Panc1 (cell line): ENCODE results near the gene PPIE. TPM values are rescaled to one million over a fixed set of nuclear protein-coding genes. Genes with fewer than 3 reads are reported as not detected.

ENCODE experiments used
- ATAC-seq: fragments of 200-7000 bp; cut with Tn5 transposase; 2 replicates; pipeline ENCODE4 v1.9.1; 2020; ENCODE audit warnings: mild to moderate bottlenecking, moderate library complexity
- BruUV-seq: library from RNA; stranded (reverse); fragments of 400-500 nt; replicated peaks from 2 replicates; lab custom pipeline; 2021; lab: Mats Ljungman, UMichigan
- CTCF ChIA-PET: fragments of 300-600 bp; sonication (Branson Sonifier 250); formaldehyde crosslinking; loops from one replicate; lab custom pipeline; 2022; ENCODE audit warnings: antibody characterized with exemption; lab: Charles Lee
- POLR2A ChIA-PET: fragments of 300-600 bp; sonication (Branson Sonifier 250); formaldehyde crosslinking; loops from one replicate; lab custom pipeline; 2022; ENCODE audit warnings: antibody characterized with exemption; lab: Charles Lee
- DNase-seq: peaks from one replicate; pipeline ENCODE4 v3.0.0-alpha.2; 2010; ENCODE audit warnings: low read depth, low spot score
- H3K27ac ChIP-seq: 2 replicates; pipeline ENCODE4 v1.5.1; 2011; ENCODE audit warnings: mild to moderate bottlenecking, low read length, inconsistent platforms
- H3K27me3 ChIP-seq: fragments of 200-500 bp; sonication (Bioruptor generic); 2 replicates; pipeline ENCODE4 v1.6.0; 2014; ENCODE audit warnings: low read length, inconsistent platforms; ENCODE audit not compliant: control insufficient read depth, insufficient read depth
- H3K36me3 ChIP-seq: fragments of 200-500 bp; sonication (Bioruptor generic); 2 replicates; pipeline ENCODE4 v1.5.1; 2014; ENCODE audit warnings: inconsistent platforms, mild to moderate bottlenecking, low read length, moderate library complexity; ENCODE audit not compliant: control insufficient read depth, insufficient read depth
- H3K4me1 ChIP-seq: 2 replicates; pipeline ENCODE4 v1.5.1; 2011; ENCODE audit warnings: inconsistent platforms, mild to moderate bottlenecking, low read length, moderate library complexity; ENCODE audit not compliant: control insufficient read depth, insufficient read depth
- H3K4me3 ChIP-seq, 2 experiments: 2 replicates each; pipeline ENCODE4 v1.5.1; 2011 to 2012; ENCODE audit warnings: low read depth in 2 of 2, low read length in 2 of 2, mild to moderate bottlenecking in 2 of 2, inconsistent platforms in 1 of 2, moderate library complexity in 1 of 2
- H3K9me3 ChIP-seq: fragments of 200-500 bp; sonication (Bioruptor generic); 2 replicates; pipeline ENCODE4 v1.5.1; 2014; ENCODE audit warnings: low read depth, mild to moderate bottlenecking, inconsistent platforms, low read length, moderate library complexity; ENCODE audit not compliant: control insufficient read depth, insufficient read depth
- POLR2AphosphoS5 ChIP-seq: IDR thresholded peaks from 2 replicates; pipeline ENCODE4 v1.6.1; 2012; ENCODE audit warnings: mild to moderate bottlenecking, low read depth, low read length, moderate library complexity
- REST ChIP-seq, 2 experiments: IDR thresholded peaks; 2 replicates each; pipeline ENCODE4 v1.6.1; 2011 to 2012; ENCODE audit warnings: low read depth in 2 of 2, control low read depth in 1 of 2, low read length in 1 of 2, mild to moderate bottlenecking in 1 of 2, moderate library complexity in 1 of 2; ENCODE audit not compliant: insufficient read depth in 1 of 2
- SIN3A ChIP-seq: IDR thresholded peaks from 2 replicates; pipeline ENCODE4 v1.6.1; 2012; ENCODE audit warnings: low read depth, mild to moderate bottlenecking, low read length, moderate library complexity, borderline replicate concordance; ENCODE audit not compliant: insufficient read depth
- TCF7L2 ChIP-seq: IDR thresholded peaks from 2 replicates; pipeline ENCODE4 v1.6.1; 2011; ENCODE audit warnings: mild to moderate bottlenecking, low read depth, low read length, inconsistent platforms
- in situ Hi-C: cut with HindIII; loops from 2 replicates; pipeline ENCODE4 v1.10.0; 2016; ENCODE audit warnings: low sequenced_read_pairs, low pct_unique_long_range_greater_than_20kb
- intact Hi-C: fragments of 100-400 bp; cut with micrococcal nuclease; formaldehyde crosslinking; loops from one replicate; pipeline ENCODE4 v1.10.0; 2022; ENCODE audit not compliant: unreplicated experiment
- total RNA-seq: library from RNA; stranded (reverse); gene quantifications from one replicate; pipeline ENCODE4 v1.2.1, GENCODE V29; 2021; ENCODE audit not compliant: unreplicated experiment
- TF ChIP-seq, protein P1 (sequence below): fragments of 450-650 bp; IDR thresholded peaks from 2 replicates; pipeline ENCODE4 v1.5.1; 2017; ENCODE audit warnings: mild to moderate bottlenecking

The PPIE gene
- total RNA-seq, 1 experiment from 2014 or later = 53.0 TPM

- Histone ChIP-seq H3K9me3 (no peaks in the 10 kb centered on the region), H3K4me1 (peaks cover 3% of the 10 kb centered on the region; the same call in 1 of the 2 replicates), H3K4me3 (peak overlapping the region; percentile 33 to 46), H3K27ac (no peak overlapping the region), H3K36me3 (no peaks in the 10 kb centered on the region), H3K27me3 (peaks cover 14% of the 10 kb centered on the region)
- intact Hi-C loops (no loop called here), in situ Hi-C loops (no loop called here)
- TF ChIP-seq, protein P1, sequence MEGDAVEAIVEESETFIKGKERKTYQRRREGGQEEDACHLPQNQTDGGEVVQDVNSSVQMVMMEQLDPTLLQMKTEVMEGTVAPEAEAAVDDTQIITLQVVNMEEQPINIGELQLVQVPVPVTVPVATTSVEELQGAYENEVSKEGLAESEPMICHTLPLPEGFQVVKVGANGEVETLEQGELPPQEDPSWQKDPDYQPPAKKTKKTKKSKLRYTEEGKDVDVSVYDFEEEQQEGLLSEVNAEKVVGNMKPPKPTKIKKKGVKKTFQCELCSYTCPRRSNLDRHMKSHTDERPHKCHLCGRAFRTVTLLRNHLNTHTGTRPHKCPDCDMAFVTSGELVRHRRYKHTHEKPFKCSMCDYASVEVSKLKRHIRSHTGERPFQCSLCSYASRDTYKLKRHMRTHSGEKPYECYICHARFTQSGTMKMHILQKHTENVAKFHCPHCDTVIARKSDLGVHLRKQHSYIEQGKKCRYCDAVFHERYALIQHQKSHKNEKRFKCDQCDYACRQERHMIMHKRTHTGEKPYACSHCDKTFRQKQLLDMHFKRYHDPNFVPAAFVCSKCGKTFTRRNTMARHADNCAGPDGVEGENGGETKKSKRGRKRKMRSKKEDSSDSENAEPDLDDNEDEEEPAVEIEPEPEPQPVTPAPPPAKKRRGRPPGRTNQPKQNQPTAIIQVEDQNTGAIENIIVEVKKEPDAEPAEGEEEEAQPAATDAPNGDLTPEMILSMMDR = no peak
- TF ChIP-seq REST (IDR thresholded peaks at IDR 0.05; ENCODE audit: insufficient read depth in 1 of 2, low read depth in 2 of 2, low read length in 1 of 2) (no peak), SIN3A (no peak), TCF7L2 (no peak), POLR2AphosphoS5 (no peak)
- no peak for DNase-seq
- no TSS peak for BruUV-seq
- ChIA-PET POLR2A (interaction anchor here (0.6 kb wide), 1 partner anchor 46 kb away, joined by 4 read pairs; no protein-coding TSS in a partner anchor), CTCF (interaction anchor here (0.6 kb wide), 1 partner anchor 79 kb away, joined by 3 read pairs; no protein-coding TSS in a partner anchor)
- peak; percentile 43 for ATAC-seq
Measured at GRCh38 chr1:39690794-39691382, 47.8 kb upstream of the PPIE start.

- intact Hi-C loops = no loop called here
- POLR2A ChIA-PET = interaction anchor here (0.6 kb wide), 1 partner anchor 45 kb away, joined by 4 read pairs; no protein-coding TSS in a partner anchor
- no peak for DNase-seq
- peak; percentile 98 for ATAC-seq
- peak within 1 kb of the TSS; percentile 33 to 46 for H3K4me3 ChIP-seq
- BruUV-seq = no TSS peak
- H3K36me3 ChIP-seq = no peaks in the 10 kb centered on the region
- TF ChIP-seq SIN3A (no peak), REST (IDR thresholded peaks at IDR 0.05; ENCODE audit: insufficient read depth in 1 of 2, low read depth in 2 of 2, low read length in 1 of 2) (peak; percentile 48 to 74; a peak in 3 of 4 replicates)
- in situ Hi-C loops = no loop called here
- H3K27me3 ChIP-seq = peaks cover 18% of the 10 kb centered on the region
- H3K4me1 ChIP-seq = peaks cover 3% of the 10 kb centered on the region; the same call in 1 of the 2 replicates
- no peak within 1 kb of the TSS for H3K27ac ChIP-seq
- no peaks in the 10 kb centered on the region for H3K9me3 ChIP-seq
- CTCF ChIA-PET = interaction anchor here (0.6 to 1.1 kb wide), 2 partner anchors 80 to 85 kb away, joined by 3 read pairs; no protein-coding TSS in a partner anchor
Measured at GRCh38 chr1:39691383-39692151, 47.1 kb upstream of the PPIE start, which contains the start of gene HPCAL4. HPCAL4 (minus strand) TSS chr1:39691433; CDS start chr1:39684603, 6,830 bp downstream.
